GM13977 (cell line): ENCODE measurements around the gene PLEKHD1.

Experiments
- DNase-seq: peaks from one replicate; pipeline ENCODE4 v3.0.0; 2012; ENCODE audit warnings: low spot score
- in situ Hi-C: fragments of 300-500 bp; cut with MboI; formaldehyde crosslinking; loops from one replicate; pipeline ENCODE4 v1.12.0; 2022; ENCODE audit warnings: low sequenced_read_pairs, low pct_unique_long_range_greater_than_20kb, mixed read lengths, inconsistent platforms; ENCODE audit not compliant: unreplicated experiment
- TF ChIP-seq, protein P1 (sequence below): IDR thresholded peaks from 2 replicates; pipeline ENCODE4 v1.5.1; 2012; ENCODE audit warnings: mild to moderate bottlenecking, control low read depth; ENCODE audit not compliant: insufficient read depth; ENCODE audit errors: extremely low read depth, missing control alignments

PLEKHD1 gene

DNA sequence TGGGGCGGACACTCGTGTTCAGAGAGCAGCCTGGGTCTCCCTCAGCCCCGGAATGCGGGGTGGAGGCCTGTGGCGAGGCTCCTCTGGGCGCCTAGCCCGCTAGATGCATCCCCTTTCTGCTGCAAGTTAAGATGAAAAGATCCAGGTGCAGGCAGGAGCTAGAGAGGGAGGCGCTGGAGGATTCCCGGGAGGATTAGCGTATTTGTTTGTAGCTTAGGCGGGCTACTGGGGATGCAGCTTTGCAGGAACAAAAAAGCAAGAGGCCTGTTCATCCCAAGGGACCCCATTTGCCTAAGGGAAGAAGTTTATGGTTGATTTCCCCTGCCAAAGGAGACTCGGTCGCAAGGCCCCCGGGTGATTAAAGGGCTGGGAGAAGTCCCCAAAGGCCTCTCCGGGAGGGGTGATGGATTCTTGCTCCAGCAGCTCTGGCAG, 89.3 kb downstream of the PLEKHD1 start:
- peak; percentile 41 for DNase-seq
- in situ Hi-C loops, result no loop called here

DNA sequence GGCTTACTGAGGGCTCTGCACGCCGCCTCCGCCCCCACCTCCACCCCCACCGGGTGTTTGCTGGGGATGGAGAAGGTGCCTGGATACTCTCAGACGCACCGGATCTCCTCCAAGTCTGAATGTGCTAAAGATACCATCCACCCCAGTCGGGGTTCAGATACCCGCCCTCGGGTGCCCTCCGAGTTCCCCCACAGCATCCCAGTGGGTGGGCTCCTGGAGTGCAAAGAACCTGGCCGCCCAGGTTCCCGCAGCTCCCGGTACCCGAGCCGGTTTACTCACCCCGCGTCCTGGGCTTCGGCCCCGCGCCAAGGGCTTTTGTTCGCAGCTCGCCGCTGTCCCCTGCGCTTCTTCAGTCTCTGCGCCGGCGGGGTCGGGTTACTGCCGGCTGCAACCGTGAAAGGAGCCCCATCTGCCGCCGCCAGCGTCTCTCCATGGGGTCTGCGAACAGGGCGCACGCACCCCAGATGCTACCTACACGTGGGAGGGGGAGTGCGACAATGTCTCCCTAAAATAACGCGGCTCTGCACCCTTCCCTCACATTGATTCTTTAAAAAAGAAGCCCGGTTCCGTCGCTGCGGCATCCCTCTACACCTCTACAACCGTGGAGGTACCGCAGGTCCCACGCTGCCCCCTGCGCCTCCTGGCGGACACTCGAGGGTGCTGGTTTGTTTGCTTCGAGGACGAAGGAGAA, 89.9 kb downstream of the PLEKHD1 start, which contains the start of gene CCDC177:
Gene CCDC177 (minus strand): TSS at position 609 of the 691 bp plus-strand sequence. CDS start 1,249 bp downstream, outside the sequence.
- in situ Hi-C loops, result no loop called here
- TF ChIP-seq, protein P1, sequence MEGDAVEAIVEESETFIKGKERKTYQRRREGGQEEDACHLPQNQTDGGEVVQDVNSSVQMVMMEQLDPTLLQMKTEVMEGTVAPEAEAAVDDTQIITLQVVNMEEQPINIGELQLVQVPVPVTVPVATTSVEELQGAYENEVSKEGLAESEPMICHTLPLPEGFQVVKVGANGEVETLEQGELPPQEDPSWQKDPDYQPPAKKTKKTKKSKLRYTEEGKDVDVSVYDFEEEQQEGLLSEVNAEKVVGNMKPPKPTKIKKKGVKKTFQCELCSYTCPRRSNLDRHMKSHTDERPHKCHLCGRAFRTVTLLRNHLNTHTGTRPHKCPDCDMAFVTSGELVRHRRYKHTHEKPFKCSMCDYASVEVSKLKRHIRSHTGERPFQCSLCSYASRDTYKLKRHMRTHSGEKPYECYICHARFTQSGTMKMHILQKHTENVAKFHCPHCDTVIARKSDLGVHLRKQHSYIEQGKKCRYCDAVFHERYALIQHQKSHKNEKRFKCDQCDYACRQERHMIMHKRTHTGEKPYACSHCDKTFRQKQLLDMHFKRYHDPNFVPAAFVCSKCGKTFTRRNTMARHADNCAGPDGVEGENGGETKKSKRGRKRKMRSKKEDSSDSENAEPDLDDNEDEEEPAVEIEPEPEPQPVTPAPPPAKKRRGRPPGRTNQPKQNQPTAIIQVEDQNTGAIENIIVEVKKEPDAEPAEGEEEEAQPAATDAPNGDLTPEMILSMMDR, result peak; percentile 91
- DNase-seq, result peak; percentile 87

More for the DNA sequence above, 89.3 kb downstream of the PLEKHD1 start:
- TF ChIP-seq, protein P1, result no peak

DNA sequence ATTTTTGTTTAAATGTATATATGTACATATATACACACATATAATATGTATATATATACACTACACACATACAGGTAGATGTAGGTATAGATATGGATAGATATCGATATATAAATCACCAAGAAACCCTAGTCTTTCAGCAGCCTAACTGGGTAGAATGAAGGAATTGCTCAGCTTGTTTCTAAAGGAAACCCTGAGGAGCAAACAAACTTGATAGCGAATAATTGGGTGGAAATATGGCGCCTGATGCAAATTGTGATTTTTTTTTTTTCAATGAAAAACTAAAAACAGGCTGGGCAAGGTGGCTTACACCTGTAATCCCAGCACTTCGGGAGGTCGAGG, 90.4 kb downstream of the PLEKHD1 start:
- DNase-seq, result no peak
- TF ChIP-seq, protein P1, result no peak
- in situ Hi-C loops, result loop anchor here (25.0 kb wide), 1 partner anchor 462 kb away; no protein-coding TSS in a partner anchor

DNA sequence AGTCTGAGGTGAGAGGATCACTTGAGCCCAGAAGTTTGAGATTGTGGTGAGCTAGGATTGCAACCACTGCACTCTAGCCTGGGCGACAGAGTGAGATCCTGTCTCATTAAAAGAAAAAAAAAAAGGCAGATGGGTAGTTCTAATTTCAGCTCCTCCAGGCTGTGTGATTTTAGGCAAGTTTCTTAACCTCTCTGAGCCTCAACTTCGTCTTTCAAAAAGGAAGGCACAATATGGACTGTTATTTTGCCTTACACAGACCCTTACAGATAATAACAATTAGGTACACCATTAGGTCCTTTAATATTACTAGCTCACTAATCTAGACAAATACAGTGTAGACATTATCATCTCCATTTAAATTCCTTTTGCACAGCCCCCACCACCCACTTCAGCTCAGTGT, 94.9 kb downstream of the PLEKHD1 start:
- DNase-seq, result no peak
- in situ Hi-C loops, result loop anchor here (25.0 kb wide), 1 partner anchor 458 kb away; no protein-coding TSS in a partner anchor
- TF ChIP-seq, protein P1, result no peak

DNA sequence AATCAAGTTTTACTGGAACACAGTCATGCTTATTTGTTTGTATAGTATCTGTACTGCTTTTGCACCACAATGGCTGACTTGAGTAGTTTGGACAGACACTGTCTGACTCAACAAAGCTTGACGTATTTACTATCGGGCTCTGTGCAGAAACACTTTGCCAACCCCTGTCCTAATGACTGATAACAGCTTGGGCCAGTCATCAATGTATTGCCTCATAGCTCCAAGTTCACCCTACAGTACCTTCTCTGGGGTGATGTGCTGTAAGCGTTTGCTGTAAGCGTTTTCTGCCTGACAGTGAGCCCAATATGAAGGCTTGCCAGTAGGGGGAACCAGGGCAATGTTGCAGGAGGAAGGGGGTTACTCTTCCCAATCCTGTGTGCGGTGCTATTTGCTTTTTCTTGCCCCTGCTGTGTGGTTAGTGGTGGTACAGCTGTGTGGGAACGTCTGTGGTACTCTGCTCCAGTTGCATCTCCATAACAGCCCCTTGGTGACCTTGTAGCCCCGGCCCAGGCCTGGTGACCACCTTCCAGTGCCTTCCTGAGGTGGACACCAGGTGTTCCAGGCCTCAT, 95.6 kb downstream of the PLEKHD1 start:
- TF ChIP-seq, protein P1, result peak; percentile 38
- in situ Hi-C loops, result loop anchor here (25.0 kb wide), 1 partner anchor 457 kb away; no protein-coding TSS in a partner anchor

More for the DNA sequence above, 95.6 kb downstream of the PLEKHD1 start:
- no peak for DNase-seq
